NCI-H524 (cell line): ENCODE measurements around the gene LHX6.

Source experiments
- DNase-seq, 2 experiments: peaks; one replicate each; lab custom pipeline; 2025; lab: John Stamatoyannopoulos, UW

LHX6 gene

DNA sequence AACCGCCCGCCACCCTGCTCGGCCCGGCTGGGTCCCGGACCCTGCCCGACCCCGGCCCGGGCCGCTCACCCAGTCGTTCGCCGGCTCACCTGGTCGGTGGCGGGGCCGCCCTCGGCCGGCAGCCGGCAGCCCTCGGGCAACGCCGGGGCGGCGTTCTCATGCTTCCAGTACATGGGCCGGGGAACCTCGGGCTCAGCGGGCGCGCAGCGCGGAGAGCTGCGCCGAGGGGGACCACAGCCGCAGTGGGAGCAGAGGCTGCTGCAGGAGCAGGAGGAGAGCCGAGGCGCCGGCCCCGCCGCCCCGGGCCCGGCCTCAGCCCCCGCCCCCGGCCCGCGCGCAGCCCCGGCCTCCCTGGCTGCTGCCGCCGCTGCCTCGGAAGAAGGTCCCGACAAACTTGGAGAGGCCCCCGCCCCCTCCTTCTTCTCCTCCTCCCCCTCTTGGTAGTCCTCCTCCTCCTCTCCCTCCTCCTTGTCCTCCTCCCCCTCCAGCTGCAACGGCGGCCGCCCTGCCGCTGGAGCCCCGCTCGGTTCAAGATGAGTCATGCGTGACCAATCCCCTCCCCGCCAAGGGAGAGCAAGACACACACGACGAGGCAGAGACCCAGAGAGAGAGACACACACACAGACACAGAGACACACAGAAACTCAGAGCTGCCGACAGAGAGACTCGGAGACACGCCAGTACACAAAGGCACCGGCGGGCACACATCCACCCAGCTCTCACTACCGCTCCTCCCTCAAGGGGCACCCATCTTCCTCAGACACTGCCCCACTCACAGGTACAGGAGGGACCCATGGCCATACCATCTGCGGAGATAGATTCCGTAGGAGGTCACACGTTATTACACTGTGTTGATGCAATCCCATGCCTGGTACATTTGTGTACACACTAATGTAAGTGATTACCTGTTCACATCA is at the start of gene LHX6:
LHX6 (minus strand) TSS at position 390 of the 917 bp plus-strand sequence; CDS start at position 173, 217 bp downstream.
- peak in 1 of 2 experiments; percentile 32 for DNase-seq

- no peak for DNase-seq
These were observed 48.6 kb upstream of the LHX6 start for GRCh38 chr9:122277285-122277897.

DNA sequence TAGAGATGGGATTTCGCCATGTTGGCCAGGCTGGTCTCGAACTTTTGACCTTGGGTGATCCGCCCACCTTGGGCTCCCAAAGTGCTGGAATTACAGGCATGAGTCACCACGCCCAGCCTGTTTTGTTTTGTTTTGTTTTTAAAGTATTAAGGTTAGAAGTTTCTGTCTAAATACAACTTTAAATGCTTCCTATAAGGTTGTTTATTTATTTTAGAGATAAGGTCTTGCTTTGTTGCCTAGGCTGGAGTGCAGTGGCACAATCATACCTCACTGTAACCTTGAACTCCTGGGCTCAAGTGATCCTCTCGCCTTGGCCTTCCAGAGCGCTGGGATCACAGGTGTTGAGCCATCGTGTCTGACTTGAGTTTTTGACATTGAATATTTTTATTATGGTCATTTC is 47.3 kb upstream of the LHX6 start:
- DNase-seq, result no peak

DNA sequence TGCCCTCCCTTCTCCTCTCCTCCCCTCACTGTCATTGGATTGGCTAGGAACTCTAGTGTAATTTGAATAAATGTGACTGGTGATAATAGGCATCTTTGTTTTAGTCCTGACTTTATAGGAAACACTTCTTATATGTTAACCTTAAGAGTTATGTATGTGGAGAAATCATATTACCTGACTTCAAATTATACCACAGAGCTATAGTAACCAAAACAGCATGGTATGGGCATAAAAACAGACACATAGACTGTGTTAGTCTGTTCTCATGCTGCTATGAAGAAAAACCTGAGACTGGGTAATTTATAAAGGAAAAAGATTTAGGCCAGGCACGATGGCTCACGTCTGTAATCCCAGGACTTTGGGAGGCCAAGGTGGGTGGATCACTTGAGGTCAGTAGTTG is 45.3 kb upstream of the LHX6 start:
- DNase-seq, result no peak

DNA sequence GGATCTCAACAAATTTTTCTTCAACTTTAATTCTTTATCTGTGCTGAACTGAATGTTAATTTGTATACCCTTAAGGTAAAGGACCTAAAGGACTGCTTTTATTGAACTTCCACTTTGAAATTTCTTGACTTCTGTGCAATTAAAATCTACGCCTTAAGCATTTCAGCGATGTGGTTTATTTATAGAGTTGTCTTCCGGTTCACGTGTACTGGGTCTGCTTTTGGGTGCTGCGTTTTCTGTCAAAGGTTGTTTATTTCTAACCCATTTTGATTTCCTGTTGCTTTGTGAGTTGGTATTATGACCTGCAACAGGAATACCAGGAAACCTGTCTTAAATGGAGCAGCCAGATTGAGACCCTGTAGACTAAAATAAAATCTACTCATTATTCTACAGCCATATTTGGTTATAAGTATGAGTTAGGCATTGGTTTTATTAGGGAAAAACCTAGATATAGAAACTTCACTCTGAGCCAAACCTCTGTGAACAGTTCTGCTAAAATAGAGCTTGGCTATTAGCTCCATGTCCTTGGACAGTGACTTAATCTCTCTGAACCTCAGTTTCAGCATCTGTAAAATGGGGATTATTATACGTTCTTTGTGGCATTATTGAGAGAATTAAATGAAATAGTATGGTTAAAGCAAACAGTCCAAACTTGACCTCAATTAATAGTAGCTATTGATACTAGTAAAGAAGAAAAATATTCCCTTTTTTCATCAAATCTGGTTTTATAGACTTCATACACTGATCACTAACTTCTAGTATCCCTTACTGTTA is 39.5 kb upstream of the LHX6 start:
- no peak for DNase-seq

- DNase-seq, result peak in 1 of 2 experiments; percentile 33
These were observed 36.6 kb upstream of the LHX6 start for GRCh38 chr9:122265149-122265915.

DNA sequence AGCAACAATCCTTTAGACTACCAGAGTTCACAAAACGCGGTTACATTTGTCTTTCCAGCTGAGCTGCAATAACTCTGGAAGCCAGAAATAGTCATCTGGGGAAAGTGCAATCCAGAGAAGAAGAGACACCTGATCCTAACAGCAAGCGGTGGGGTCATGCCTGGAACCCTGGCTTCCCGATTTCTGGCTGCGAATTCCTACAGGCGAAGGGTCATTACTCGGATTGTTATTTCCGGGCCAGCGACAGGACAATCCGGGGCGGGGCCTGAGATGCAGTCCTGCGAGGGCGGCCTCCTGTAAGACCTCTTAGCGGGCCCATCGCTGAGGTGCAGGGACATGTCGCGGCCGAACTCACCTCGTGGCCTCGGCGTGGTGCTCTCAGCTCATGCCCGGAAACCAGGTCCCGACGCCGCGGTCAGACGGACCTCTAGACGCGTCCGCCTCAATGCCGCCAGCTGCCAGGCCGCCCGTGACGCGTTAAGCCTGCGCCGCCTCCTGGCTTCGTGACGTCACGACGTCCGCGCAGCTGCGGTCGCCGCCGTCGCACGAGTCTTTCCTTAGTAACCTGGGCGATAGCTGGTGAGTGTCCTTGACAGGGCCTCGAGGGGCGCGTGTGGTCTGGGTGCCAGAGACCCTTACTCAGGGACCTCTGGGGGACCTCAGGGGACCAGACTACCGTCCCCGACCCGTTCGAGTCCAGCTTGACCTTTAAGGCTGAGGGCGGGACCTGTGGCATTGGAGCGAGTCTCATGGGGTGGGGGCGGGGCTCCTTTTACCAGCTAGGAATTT is 35.8 kb upstream of the LHX6 start, which contains the start of the genes MRRF and RBM18:
MRRF (plus strand) TSS at position 523 of the 789 bp plus-strand sequence. CDS start 6,010 bp downstream, outside the sequence.
RBM18 (minus strand) TSS at position 481 of the 789 bp plus-strand sequence. CDS start 3,348 bp downstream, outside the sequence.
- DNase-seq, result peak; percentile 85 to 90

DNA sequence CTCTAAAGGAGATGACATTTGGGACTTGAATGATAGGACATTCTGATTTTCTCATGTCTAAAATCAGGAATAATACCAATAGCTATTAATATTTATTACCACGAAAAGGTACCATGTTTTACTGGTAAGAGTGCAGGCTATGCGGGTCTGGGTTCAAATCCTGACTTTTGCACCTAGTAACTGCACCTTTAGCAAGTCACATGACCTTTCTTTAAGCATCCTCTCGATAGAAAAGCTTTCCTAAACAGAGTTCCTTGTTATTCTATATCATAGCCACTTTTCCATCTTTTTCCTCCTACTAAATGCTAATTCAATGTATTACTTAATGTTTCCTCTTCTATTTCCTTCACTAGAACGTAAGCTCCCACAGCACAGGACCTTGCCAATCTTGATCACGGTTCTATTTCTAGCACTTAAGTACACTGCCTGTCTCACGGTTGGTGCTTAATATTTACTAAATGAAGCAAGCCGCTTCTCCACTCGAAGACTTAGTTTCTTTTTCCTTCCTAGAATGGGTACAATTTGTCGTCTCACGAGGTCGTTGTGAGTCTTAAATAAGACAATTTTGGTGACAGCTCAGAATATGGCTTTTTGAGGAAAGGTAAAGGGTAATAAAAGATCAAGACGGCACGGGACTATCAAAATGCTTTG is 35.1 kb upstream of the LHX6 start:
- DNase-seq, result no peak

DNA sequence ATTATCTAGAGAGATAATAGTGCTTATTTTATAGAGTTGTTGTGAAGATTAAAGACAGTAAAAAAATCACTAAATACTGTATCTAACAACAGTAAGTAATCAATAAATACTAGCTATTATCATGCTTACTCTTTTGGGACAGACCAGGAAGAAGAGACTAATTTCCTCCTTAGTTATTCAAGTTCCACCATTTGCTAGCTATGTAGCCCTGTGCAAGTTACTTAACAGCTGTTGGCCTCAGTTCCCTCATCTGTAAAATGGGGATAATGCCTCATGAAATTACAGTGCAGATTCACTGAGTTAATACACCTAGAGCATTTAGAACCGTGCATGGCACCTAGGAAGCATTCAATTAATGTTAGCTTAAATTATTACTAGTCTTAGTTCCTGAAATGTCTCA is 33.3 kb upstream of the LHX6 start:
- DNase-seq, result no peak

GRCh38 chr9:122261469-122261881 is 32.7 kb upstream of the LHX6 start:
- peak; percentile 52 to 73 for DNase-seq

- no peak for DNase-seq
These were observed 30.2 kb upstream of the LHX6 start for GRCh38 chr9:122258886-122259415.

- DNase-seq, result no peak
These were observed 27.4 kb upstream of the LHX6 start for GRCh38 chr9:122256206-122256605.

DNA sequence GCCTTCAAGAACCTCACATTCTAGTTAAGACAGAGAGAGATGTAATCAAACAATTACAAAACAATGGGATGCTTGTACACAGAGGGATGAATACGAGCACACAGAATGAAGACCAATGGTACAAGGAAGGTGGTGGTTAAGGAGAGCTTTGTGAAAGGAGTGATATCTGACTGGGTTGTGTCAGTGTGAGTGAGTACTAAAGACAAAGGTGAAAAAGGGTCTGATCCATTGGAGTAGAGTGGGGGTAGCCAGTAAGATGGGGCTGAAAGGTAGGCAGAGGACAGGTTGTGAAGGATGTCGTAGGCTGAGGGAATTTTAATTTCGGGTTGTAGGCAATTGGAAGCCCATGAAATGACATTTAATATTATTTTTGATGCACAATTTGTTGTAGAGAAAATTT is 26.0 kb upstream of the LHX6 start:
- no peak for DNase-seq

GRCh38 chr9:122252796-122253195 is 24.0 kb upstream of the LHX6 start:
- DNase-seq, result no peak

- no peak for DNase-seq
These were observed 22.6 kb upstream of the LHX6 start for GRCh38 chr9:122251351-122251750.

DNA sequence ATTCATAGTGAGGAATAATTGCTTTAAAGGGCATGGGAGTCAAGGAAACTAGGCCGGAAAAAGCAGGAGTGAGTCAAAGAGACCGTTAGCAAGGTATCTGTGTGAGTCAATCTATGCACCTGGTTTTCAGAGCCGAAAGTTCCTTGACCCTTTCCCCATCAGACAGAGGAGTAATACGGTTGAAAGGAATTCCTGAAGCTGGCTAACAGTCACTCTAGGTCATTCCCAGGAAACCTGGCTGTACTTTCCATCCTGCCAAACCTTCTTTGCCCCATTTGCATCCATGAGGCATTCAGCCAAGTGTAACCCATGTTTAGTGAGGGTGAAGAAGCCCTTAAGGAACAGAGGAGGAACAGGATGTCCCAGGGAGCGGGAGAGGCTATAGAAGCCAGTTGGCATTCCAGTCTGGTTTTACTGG is 19.7 kb upstream of the LHX6 start:
- DNase-seq, result no peak

- no peak for DNase-seq
These were observed 17.9 kb upstream of the LHX6 start for GRCh38 chr9:122246666-122247065.

DNA sequence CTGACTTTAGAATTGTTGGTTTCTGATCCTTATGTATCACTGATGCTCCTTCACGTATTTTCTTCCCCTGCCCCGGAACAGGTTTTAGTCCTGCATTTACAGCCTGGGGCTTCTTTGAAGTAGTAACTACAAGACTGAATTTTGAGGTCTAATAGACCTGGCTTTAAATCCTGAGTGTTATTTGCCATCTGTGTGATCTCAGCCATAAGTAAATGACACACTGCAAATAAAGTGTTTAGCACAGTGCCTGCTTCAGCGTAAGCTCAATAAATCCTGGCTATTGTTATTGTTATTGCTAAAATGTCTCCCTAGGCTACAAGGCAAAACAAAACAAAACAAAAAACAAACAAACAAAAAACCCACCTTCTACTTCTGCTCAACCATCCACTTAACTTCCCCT is 15.6 kb upstream of the LHX6 start:
- no peak for DNase-seq

GRCh38 chr9:122239722-122240121 is 11.0 kb upstream of the LHX6 start:
- DNase-seq, result no peak

GRCh38 chr9:122236681-122237080 is 7.9 kb upstream of the LHX6 start:
- DNase-seq, result peak; percentile 15 to 58
